Activated T-helper 9 cell treated with anti-CD3 and anti-CD28 coated beads, Interleukin-2, amount 50 U/mL, for 16 hours (primary cell): Measurements from ENCODE around the gene SNX10.
"Not testable (repeated sequence)": the region's sequence is repeated elsewhere in the genome, so short reads cannot be mapped to it uniquely, and the experiment has no call there.

ENCODE experiments used
- DNase-seq: peaks from one replicate; pipeline ENCODE4 v3.0.0-alpha.2; 2020; ENCODE audit warnings: low read depth

The SNX10 gene

GRCh38 chr7:26291699-26292538 is at the start of gene SNX10:
Gene SNX10, plus strand, starts transcription at chr7:26291862. Its CDS starts 54,581 bp downstream, at chr7:26346443.
- DNase-seq: peak; percentile 53

DNA sequence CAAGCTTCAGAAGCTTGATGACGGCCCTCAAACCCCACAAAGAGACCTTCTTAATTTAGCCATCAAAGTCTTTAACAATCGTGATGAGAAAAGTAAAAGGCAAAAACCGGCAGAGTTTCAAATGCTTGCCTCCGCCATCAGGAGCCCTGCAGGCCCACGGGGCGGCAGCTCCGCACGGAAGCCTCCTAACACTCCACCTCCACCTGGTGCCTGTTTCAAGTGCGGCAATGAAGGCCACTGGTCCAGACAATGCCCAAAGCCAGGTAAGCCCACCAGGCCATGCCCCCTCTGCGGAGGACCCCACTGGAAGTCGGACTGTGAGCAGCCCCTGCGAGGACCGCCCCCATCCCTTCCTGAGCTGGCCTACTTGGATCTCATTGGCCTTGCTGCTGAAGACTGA is 46.5 kb upstream of the SNX10 start:
- DNase-seq: no peak

DNA sequence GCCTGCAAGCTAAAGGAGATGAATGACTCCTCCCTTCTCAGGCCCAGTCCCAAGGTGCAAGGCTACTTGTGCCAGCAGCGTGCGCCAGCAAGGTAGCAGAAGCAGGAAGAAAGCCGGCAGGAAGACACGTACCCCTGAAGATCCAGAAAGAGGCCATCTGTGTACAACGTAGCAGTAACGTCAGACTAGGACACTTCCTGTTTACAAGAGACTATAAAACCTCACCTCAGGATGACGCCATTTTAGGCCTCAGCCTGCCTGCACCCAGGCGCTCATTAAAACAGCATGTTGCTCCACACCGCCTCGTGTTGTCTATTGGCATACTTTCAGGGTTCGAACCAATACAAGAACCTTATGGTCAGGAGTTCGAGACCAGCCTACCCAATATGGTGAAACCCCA is 41.4 kb upstream of the SNX10 start:
- DNase-seq: no peak

- not testable (repeated sequence) for DNase-seq
These were observed 29.8 kb upstream of the SNX10 start for GRCh38 chr7:26261866-26262265.

DNA sequence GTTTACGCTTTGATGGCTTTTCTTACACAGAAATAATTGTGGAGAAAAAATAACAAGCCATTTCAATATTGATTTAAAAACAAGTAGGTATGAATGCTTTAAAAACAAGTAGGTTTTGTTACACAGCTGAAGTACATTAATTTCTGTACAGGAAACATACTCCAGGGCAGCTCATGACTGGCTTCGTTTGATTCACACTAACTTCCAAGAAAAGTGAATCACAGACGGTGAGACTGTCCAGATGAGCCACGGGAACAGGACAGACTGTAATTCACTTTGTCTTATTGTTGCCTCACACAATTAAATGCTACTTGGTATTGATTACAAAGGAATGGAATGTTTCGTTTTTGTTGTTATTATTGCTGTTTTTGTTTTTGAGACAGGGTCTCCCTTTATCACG is 26.6 kb upstream of the SNX10 start:
- DNase-seq: no peak

GRCh38 chr7:26265499-26266075 is 26.1 kb upstream of the SNX10 start:
- DNase-seq: no peak

- no peak for DNase-seq
These were observed 24.0 kb upstream of the SNX10 start for GRCh38 chr7:26267601-26268166.

DNA sequence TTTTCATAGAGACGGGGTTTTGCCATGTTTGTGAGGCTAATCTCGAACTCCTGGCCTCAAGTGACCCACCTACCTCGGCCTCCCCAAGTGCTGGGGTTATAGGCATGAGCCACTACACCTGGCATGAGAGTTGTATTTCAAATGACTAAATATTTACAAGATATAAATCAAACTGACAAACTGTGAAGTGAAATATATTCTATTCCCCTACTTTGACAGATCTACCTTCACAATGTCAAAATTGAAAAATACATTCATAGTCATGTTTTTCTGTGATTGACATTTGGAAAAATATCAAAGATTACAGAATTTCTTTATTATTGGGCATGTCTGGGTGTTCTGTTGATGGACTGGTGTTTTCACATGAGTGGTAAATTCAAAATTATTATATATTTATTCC is 16.4 kb upstream of the SNX10 start:
- DNase-seq: no peak

DNA sequence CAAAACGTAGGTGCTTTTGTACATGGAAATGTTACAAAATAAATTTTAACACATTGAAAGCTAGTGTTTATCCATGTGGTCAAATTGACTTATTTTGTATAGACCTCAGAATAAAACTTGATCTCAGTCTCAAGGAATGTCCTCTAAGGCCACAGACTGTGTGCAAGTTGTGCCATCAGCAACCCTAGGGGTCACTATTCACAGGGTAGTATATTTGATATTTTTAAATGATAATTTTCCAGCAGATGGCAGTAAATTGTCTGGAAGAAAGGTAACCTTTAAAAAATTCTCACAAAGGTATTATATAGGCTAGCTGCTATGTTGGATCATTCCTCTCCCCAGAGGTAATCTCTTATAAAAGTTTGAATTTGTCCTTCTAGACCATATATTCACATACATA is 12.9 kb upstream of the SNX10 start:
- DNase-seq: no peak

- no peak for DNase-seq
These were observed 12.3 kb upstream of the SNX10 start for GRCh38 chr7:26279405-26279804.

GRCh38 chr7:26280097-26280496 is 11.6 kb upstream of the SNX10 start:
- no peak for DNase-seq

DNA sequence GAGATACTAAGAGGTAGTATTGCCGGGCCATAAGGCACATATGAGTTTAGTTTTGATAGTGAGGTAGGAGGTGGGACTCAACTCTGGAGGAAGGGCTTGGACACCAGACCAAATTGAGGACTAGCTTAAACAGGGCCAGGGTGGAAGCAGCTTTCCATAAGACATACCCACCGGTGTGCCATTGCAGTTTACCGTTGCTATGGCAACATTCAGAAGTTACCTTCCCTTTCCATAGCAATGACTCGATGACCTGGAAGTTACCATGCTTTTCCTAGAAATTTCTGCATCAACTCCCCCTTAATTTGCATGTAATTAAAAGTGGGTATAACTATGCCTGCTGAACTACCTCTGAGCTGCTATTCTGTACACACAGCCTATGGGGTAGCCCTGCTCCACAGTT is 10.9 kb upstream of the SNX10 start:
- DNase-seq: no peak

DNA sequence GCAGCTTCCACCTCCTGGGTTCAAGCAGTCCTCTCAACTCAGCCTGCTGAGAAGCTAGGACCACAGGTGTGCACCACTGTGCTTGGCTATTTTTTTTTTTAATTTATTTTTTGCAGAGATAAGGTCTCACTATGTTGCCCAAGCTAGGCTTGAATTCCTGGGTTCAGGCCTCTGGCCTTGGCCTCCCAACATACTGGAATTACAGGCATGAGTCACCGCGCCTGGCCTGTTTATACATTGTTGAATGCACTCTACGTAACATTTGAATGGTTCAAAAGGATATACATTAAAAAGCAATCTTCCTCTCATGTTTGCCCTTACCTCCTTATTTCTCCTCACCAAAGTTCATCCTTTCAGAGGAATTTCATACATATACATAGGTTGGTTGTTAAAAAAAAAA is 7.2 kb upstream of the SNX10 start:
- DNase-seq: no peak

GRCh38 chr7:26284995-26285632 is 6.5 kb upstream of the SNX10 start:
- no peak for DNase-seq

GRCh38 chr7:26286157-26286556 is 5.5 kb upstream of the SNX10 start:
- DNase-seq: no peak

DNA sequence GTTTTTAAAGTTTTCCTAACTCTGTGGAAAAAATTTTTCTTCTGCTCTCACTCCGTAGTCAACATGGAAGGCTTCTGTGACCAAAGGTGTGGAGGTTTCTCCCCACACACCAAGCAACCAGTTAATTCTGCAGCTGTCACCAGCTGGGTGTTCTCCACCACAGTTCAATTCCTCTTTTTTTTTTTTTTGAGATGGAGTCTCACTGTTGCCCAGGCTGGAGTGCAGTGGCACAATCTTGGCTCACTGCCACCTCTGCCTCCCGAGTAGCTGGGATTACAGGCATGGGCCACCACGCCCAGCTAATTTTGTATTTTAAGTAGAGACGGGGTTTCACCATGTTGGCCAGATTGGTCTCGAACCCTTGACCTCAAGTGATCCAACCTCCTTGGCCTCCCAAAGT is 3.5 kb upstream of the SNX10 start:
- not testable (repeated sequence) for DNase-seq

DNA sequence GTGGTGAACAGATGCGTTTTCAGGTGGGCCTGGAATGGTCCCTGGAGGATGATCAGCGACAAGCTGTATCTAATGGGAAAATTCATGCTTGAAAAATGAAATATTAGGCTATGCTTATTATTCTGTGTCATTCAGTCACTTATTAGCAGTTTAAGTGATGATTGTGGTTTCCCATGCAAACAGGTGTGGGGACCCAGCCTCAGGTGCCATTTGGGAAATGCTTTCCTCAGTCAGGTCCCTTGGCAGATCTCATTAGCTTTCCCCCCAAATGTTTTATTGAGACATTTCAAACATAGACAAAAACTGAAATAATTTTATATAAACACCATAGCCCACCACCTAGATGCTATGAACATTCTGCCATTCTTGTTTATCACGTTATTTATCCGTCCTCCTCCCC is 411 bp upstream of the SNX10 start:
- no peak for DNase-seq

GRCh38 chr7:26292768-26293560 is 1.3 kb downstream of the SNX10 start:
- DNase-seq: no peak

- peak; percentile 21 for DNase-seq
These were observed 2.1 kb downstream of the SNX10 start for GRCh38 chr7:26293569-26294308.

GRCh38 chr7:26295015-26295414 is 3.4 kb downstream of the SNX10 start:
- no peak for DNase-seq

DNA sequence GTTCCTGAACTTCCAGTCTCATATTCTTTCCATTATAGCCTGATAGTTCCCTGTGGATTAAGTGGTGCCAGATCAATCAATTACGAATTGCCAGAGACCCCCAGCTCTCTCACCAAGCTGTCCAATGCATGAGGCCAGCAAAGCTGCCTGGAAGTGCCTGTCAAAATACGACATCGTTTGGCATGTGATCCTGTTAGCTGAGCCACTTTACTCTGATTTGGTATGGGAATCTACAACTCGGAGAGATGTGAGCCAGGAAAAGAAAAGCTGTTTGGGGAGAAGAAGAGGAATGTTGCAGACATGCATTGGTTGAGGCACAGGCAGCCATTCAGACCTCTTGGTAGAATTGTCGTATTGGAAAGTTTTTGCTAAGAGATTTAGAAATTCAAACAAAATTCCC is 3.9 kb downstream of the SNX10 start:
- no peak for DNase-seq
